Loucy (cell line): ENCODE data around the gene CAMK2N2.

Source experiments
- H2AFZ ChIP-seq: fragments of 200-600 bp; sonication (generic); 2 replicates; pipeline ENCODE4 v1.6.0; 2016; ENCODE audit warnings: antibody characterized with exemption, mild to moderate bottlenecking, low read length, moderate library complexity
- H3F3A ChIP-seq: fragments of 200-600 bp; 2 replicates; pipeline ENCODE4 v1.6.0; 2016; ENCODE audit warnings: antibody characterized with exemption, low read depth, mild to moderate bottlenecking
- H3K27me3 ChIP-seq: fragments of 200-600 bp; sonication (generic); 2 replicates; pipeline ENCODE4 v1.6.1; 2014; ENCODE audit warnings: low read length, mild to moderate bottlenecking; ENCODE audit not compliant: insufficient read depth, poor library complexity, severe bottlenecking
- H3K36me3 ChIP-seq: fragments of 200-600 bp; sonication (generic); 2 replicates; pipeline ENCODE4 v1.6.1; 2016; ENCODE audit warnings: low read length; ENCODE audit not compliant: insufficient read depth
- H3K4me1 ChIP-seq: fragments of 200-600 bp; sonication (generic); 2 replicates; pipeline ENCODE4 v1.5.1; 2014; ENCODE audit warnings: low read length, mild to moderate bottlenecking; ENCODE audit not compliant: insufficient read depth, poor library complexity, severe bottlenecking
- H3K4me2 ChIP-seq: fragments of 200-600 bp; sonication (generic); 2 replicates; pipeline ENCODE4 v1.6.0; 2014; ENCODE audit warnings: antibody characterized with exemption, low read length, low read depth, mild to moderate bottlenecking; ENCODE audit not compliant: poor library complexity, severe bottlenecking
- H3K4me3 ChIP-seq: fragments of 200-600 bp; sonication (generic); 2 replicates; pipeline ENCODE4 v1.5.1; 2014; ENCODE audit warnings: low read length, mild to moderate bottlenecking, mixed read lengths; ENCODE audit not compliant: poor library complexity, severe bottlenecking
- H3K79me2 ChIP-seq: fragments of 200-600 bp; sonication (generic); 2 replicates; pipeline ENCODE4 v1.6.1; 2014; ENCODE audit warnings: low read length; ENCODE audit not compliant: insufficient read depth
- H3K9ac ChIP-seq: fragments of 200-600 bp; sonication (generic); 2 replicates; pipeline ENCODE4 v1.6.0; 2014; ENCODE audit warnings: mild to moderate bottlenecking, low read depth, low read length, moderate library complexity; ENCODE audit not compliant: poor library complexity, severe bottlenecking
- H3K9me2 ChIP-seq: fragments of 200-600 bp; sonication (generic); replicated peaks from 2 replicates; pipeline ENCODE4 v1.6.1; 2016; ENCODE audit warnings: low read depth, low read length, mixed read lengths
- H3K9me3 ChIP-seq: fragments of 200-600 bp; sonication (generic); 2 replicates; pipeline ENCODE4 v1.6.1; 2014; ENCODE audit warnings: mild to moderate bottlenecking, antibody characterized with exemption, low read length, low read depth; ENCODE audit not compliant: insufficient read depth
- H4K20me1 ChIP-seq: fragments of 200-600 bp; sonication (generic); 2 replicates; pipeline ENCODE4 v1.6.0; 2014; ENCODE audit warnings: antibody characterized with exemption, low read length, mild to moderate bottlenecking; ENCODE audit not compliant: insufficient read depth, poor library complexity, severe bottlenecking
- CTCF ChIP-seq: fragments of 200-600 bp; sonication (generic); conservative IDR thresholded peaks from 2 replicates; pipeline ENCODE4 v1.5.1; 2014; ENCODE audit warnings: mild to moderate bottlenecking, antibody characterized with exemption, low read length
- EZH2phosphoT487 ChIP-seq: fragments of 200-600 bp; IDR thresholded peaks from 2 replicates; pipeline ENCODE4 v1.6.1; 2018; ENCODE audit warnings: antibody characterized with exemption, mild to moderate bottlenecking, moderate library complexity, borderline replicate concordance

CAMK2N2 gene

GRCh38 chr3:184237807-184238206 lies 23.5 kb downstream of the CAMK2N2 start:
- Histone ChIP-seq H2AFZ (no peak overlapping the region), H3K9ac (no peak overlapping the region), H3F3A (no peaks in the 10 kb centered on the region), H3K9me2 (no peaks in the 10 kb centered on the region), H4K20me1 (no peaks in the 10 kb centered on the region), H3K4me3 (no peak overlapping the region), H3K4me2 (no peak overlapping the region), H3K27me3 (no peaks in the 10 kb centered on the region), H3K9me3 (no peaks in the 10 kb centered on the region), H3K36me3 (peaks cover 8% of the 10 kb centered on the region; the same call in 1 of the 2 replicates), H3K4me1 (no peaks in the 10 kb centered on the region), H3K79me2 (no peaks in the 10 kb centered on the region)
- TF ChIP-seq CTCF (no peak), EZH2phosphoT487 (no peak)

GRCh38 chr3:184237211-184237610 lies 24.1 kb downstream of the CAMK2N2 start:
- no peaks in the 10 kb centered on the region for H4K20me1 ChIP-seq
- H3K9ac ChIP-seq, result no peak overlapping the region
- H3F3A ChIP-seq, result no peaks in the 10 kb centered on the region
- H3K27me3 ChIP-seq, result no peaks in the 10 kb centered on the region
- H3K9me2 ChIP-seq, result no peaks in the 10 kb centered on the region
- H3K9me3 ChIP-seq, result no peaks in the 10 kb centered on the region
- H3K4me3 ChIP-seq, result no peak overlapping the region
- no peaks in the 10 kb centered on the region for H3K79me2 ChIP-seq
- no peaks in the 10 kb centered on the region for H3K4me1 ChIP-seq
- H3K4me2 ChIP-seq, result no peak overlapping the region
- peaks cover 2% of the 10 kb centered on the region; the same call in 1 of the 2 replicates for H3K36me3 ChIP-seq
- no peak for TF ChIP-seq EZH2phosphoT487
- H2AFZ ChIP-seq, result no peak overlapping the region

GRCh38 chr3:184236636-184237035 lies 24.7 kb downstream of the CAMK2N2 start:
- TF ChIP-seq CTCF (no peak), EZH2phosphoT487 (no peak)
- H3K4me2 ChIP-seq, result no peak overlapping the region

GRCh38 chr3:184236033-184236410 lies 25.3 kb downstream of the CAMK2N2 start:
- no peak overlapping the region for H3K4me3 ChIP-seq
- H4K20me1 ChIP-seq, result no peaks in the 10 kb centered on the region
- no peaks in the 10 kb centered on the region for H3K9me2 ChIP-seq
- no peak overlapping the region for H3K4me2 ChIP-seq
- no peaks in the 10 kb centered on the region for H3F3A ChIP-seq
- H3K9ac ChIP-seq, result no peak overlapping the region
- H3K4me1 ChIP-seq, result no peaks in the 10 kb centered on the region
- H3K27me3 ChIP-seq, result no peaks in the 10 kb centered on the region
- no peaks in the 10 kb centered on the region for H3K9me3 ChIP-seq
- H3K79me2 ChIP-seq, result no peaks in the 10 kb centered on the region
- TF ChIP-seq EZH2phosphoT487 (no peak), CTCF (no peak)
- no peak overlapping the region for H2AFZ ChIP-seq
- no peaks in the 10 kb centered on the region for H3K36me3 ChIP-seq

More at GRCh38 chr3:184236636-184237035, 24.7 kb downstream of the CAMK2N2 start:
- Histone ChIP-seq H4K20me1 (no peaks in the 10 kb centered on the region), H3K9me2 (no peaks in the 10 kb centered on the region), H3K4me3 (no peak overlapping the region), H3K4me1 (no peaks in the 10 kb centered on the region), H3K27me3 (no peaks in the 10 kb centered on the region), H3K36me3 (no peaks in the 10 kb centered on the region), H3K9me3 (no peaks in the 10 kb centered on the region), H2AFZ (no peak overlapping the region), H3K79me2 (no peaks in the 10 kb centered on the region), H3F3A (no peaks in the 10 kb centered on the region), H3K9ac (no peak overlapping the region)
